ENCODE data around the gene RNF10. TPM values are rescaled to one million over a fixed set of nuclear protein-coding genes. Genes with fewer than 3 reads are reported as not detected.

The RNF10 gene
- total and polyA plus RNA-seq, 10 of the 15 experiments (the other 5 are each of a cell fraction or from before 2014, with no cell fraction given), result 48.2 to 127 (median 64.5) TPM

GRCh38 chr12:120485961-120486881 lies 47.9 kb upstream of the RNF10 start:
- CTCF ChIA-PET, result interaction anchor here (0.6 to 1.8 kb wide), 4 partner anchors 8 to 119 kb away, joined by 3 to 9 read pairs (median 5); no protein-coding TSS in a partner anchor
- no peak for DNase-seq (ENCODE audit: low read depth, low spot score)
- peak; percentile 28; the same call in 2 of the 3 replicates for ATAC-seq
- in situ Hi-C loops (cut with MboI) (no loop called here), intact Hi-C loops (cut with micrococcal nuclease; ENCODE audit: unreplicated experiment) (no loop called here)
- Histone ChIP-seq H4K20me1 (ENCODE audit: control insufficient read depth, insufficient read depth) (no peaks in the 10 kb centered on the region), H3K4me3 (no peak overlapping the region), H3K27ac (ENCODE audit: control insufficient read depth, insufficient read depth) (no peak overlapping the region), H3K27me3 (replicated peaks in 1 of 2; ENCODE audit: control insufficient read depth in 2 of 2, insufficient read depth in 2 of 2, low read length in 1 of 2) (no peaks in the 10 kb centered on the region), H2AFZ (ENCODE audit: control insufficient read depth, low read depth, low read length) (no peak overlapping the region), H3K36me3 (ENCODE audit: control insufficient read depth in 2 of 2, insufficient read depth in 2 of 2, low read length in 1 of 2) (no peaks in the 10 kb centered on the region), H3K9me3 (replicated peaks; ENCODE audit: control insufficient read depth, insufficient read depth, low read length) (no peaks in the 10 kb centered on the region), H3K4me2 (ENCODE audit: control insufficient read depth, insufficient read depth) (peak overlapping the region; percentile 7; the same call in 1 of the 2 replicates), H3K4me1 (ENCODE audit: control insufficient read depth, insufficient read depth, low read length) (no peaks in the 10 kb centered on the region; the same call in 1 of the 2 replicates), H3K9ac (ENCODE audit: control insufficient read depth, insufficient read depth, low read length) (no peak overlapping the region), H3K79me2 (ENCODE audit: control insufficient read depth, insufficient read depth, low read length) (no peaks in the 10 kb centered on the region)
- SMC1A ChIA-PET (ENCODE audit: uncharacterized antibody, unreplicated experiment), result interaction anchor here (0.7 to 1.1 kb wide), 3 partner anchors 9 to 28 kb away, joined by 3 read pairs; no protein-coding TSS in a partner anchor
- no TSS peak for BruUV-seq (replicated peaks)
- POLR2A ChIA-PET, result interaction anchor here (0.7 kb wide), 1 partner anchor 17 kb away, joined by 4 read pairs; no protein-coding TSS in a partner anchor
- FAIRE-seq, result no peak
- TF ChIP-seq ATF2 (IDR thresholded peaks at IDR 0.05; ENCODE audit: low read length) (no peak), RAD21 (IDR thresholded peaks at IDR 0.05; ENCODE audit: insufficient read depth, low read depth, low read length) (no peak), IKZF2 (IDR thresholded peaks at IDR 0.05) (no peak), CBX3 (IDR thresholded peaks at IDR 0.05; ENCODE audit: borderline replicate concordance, low read depth) (no peak), JUNB (IDR thresholded peaks at IDR 0.05) (no peak), RUNX3 (IDR thresholded peaks at IDR 0.05; ENCODE audit: low read length) (no peak), MYC (IDR thresholded peaks at IDR 0.05; ENCODE audit: insufficient read depth, insufficient read length, insufficient replicate concordance, low read length, severe bottlenecking) (no peak), NFYB (IDR thresholded peaks at IDR 0.05; ENCODE audit: insufficient read depth, low read depth, low read length) (no peak), PAX8 (IDR thresholded peaks at IDR 0.05) (no peak), ZNF274 (IDR thresholded peaks at IDR 0.05; ENCODE audit: insufficient read depth, insufficient read length) (no peak), BHLHE40 (IDR thresholded peaks at IDR 0.05; ENCODE audit: borderline replicate concordance in 1 of 2, low read depth in 2 of 2, low read length in 1 of 2) (no peak), E2F8 (IDR thresholded peaks at IDR 0.05; ENCODE audit: low read depth, partially characterized antibody) (no peak), USF2 (IDR thresholded peaks at IDR 0.05; ENCODE audit: borderline replicate concordance, low read depth, low read length) (no peak), SPI1 (IDR thresholded peaks at IDR 0.05; ENCODE audit: borderline replicate concordance, insufficient read depth, low read depth, low read length) (no peak)
- RAD21 ChIA-PET (ENCODE audit: unreplicated experiment), result interaction anchor here (0.7 kb wide), 1 partner anchor 45 kb away, joined by 4 read pairs; no protein-coding TSS in a partner anchor
- 18% methylated on average over 7 of the region's 7 CpGs for WGBS (ENCODE audit: insufficient coverage, insufficient replicate concordance, low lambda C conversion rate, missing lambda C conversion rate)

Measured in GM12878 (cell line).